Gastroesophageal sphincter (tissue), 3 donors: ENCODE data around the gene C10orf71.

Experiments used
- CTCF ChIP-seq, 4 experiments: fragments of 200-600 bp in 2 of 4; fragments of 450-650 bp in 2 of 4; sonication (generic) in 1 of 4; IDR thresholded peaks; one replicate each; pipeline ENCODE4 v1.5.1; 2017 to 2019; ENCODE audit warnings: antibody characterized with exemption in 4 of 4, mild to moderate bottlenecking in 2 of 4, moderate library complexity in 2 of 4
- POLR2A ChIP-seq, 2 donors: fragments of 450-650 bp; IDR thresholded peaks; one replicate each; pipeline ENCODE4 v1.6.1; 2017; ENCODE audit warnings: antibody characterized with exemption in 2 of 2, mild to moderate bottlenecking in 2 of 2, moderate library complexity in 1 of 2
- POLR2AphosphoS5 ChIP-seq: sonication (generic); formaldehyde crosslinking; IDR thresholded peaks from one replicate; pipeline ENCODE4 v1.6.1; 2017; ENCODE audit warnings: antibody characterized with exemption

- TF ChIP-seq CTCF (IDR thresholded peaks at IDR 0.05) = no peak
- no peak for TF ChIP-seq POLR2A (IDR thresholded peaks at IDR 0.05)
- no peak for TF ChIP-seq POLR2AphosphoS5
Observed at GRCh38 chr10:49298983-49299815, at the start of gene C10orf71.
